ENCODE measurements around the gene STXBP5.

The STXBP5 gene

GRCh38 chr6:147434516-147434915, 230.3 kb downstream of the STXBP5 start:
- DNase-seq (ENCODE audit: low read depth in 2 of 2): no peak

GRCh38 chr6:147437615-147438014, 233.4 kb downstream of the STXBP5 start:
- DNase-seq (ENCODE audit: low read depth in 2 of 2): no peak

GRCh38 chr6:147438758-147439528, 234.7 kb downstream of the STXBP5 start:
- DNase-seq (ENCODE audit: low read depth in 2 of 2): no peak

Data from activated CD8-positive, alpha-beta memory T cell treated with anti-CD3 and anti-CD28 coated beads for 4 hours (primary cell).